A549 (cell line): ENCODE data around the gene MED12. TPM values are rescaled to one million over a fixed set of nuclear protein-coding genes. Genes with fewer than 3 reads are reported as not detected.

Source experiments
- ATAC-seq, 2 experiments: fragments of 200-7000 bp in 1 of 2; fragments of >200 bp in 1 of 2; cut with Nextera tagmentation in 1 of 2; cut with Tn5 transposase in 1 of 2; 3 replicates each; pipeline versions ENCODE4 v1.8.0 to v1.9.1; 2018 to 2020; ENCODE audit warnings: mild to moderate bottlenecking in 1 of 2, moderate library complexity in 1 of 2
- CTCF ChIA-PET: fragments of 300-600 bp; sonication (Branson Sonifier 250); formaldehyde crosslinking; extraction: SDS; loops from one replicate; lab custom pipeline; 2021; ENCODE audit warnings: antibody characterized with exemption, inconsistent platforms; lab: Yijun Ruan, JAX
- POLR2A ChIA-PET: fragments of 350-600 bp; formaldehyde crosslinking; extraction: SDS; loops from one replicate; lab custom pipeline; 2021; ENCODE audit warnings: antibody characterized with exemption, inconsistent platforms; lab: Yijun Ruan, JAX
- DNase-seq, 2 experiments: peaks; one replicate each; pipeline versions ENCODE4 v3.0.0 to v3.0.0-alpha.2; 2011 to 2016; ENCODE audit warnings: low read depth in 1 of 2, low spot score in 1 of 2
- FAIRE-seq: peaks from 2 replicates; lab custom pipeline; 2011; peaks lifted over from hg19 to GRCh38; lab: Jason Lieb, UNC
- H3K27ac ChIP-seq, 2 experiments: fragments of >200 bp; sonication (Bioruptor Twin); formaldehyde crosslinking; 3 replicates each; pipeline ENCODE4 v1.5.1; 2016 to 2017
- H3K4me1 ChIP-seq: fragments of >200 bp; sonication (Bioruptor Twin); formaldehyde crosslinking; 3 replicates; pipeline ENCODE4 v1.6.1; 2016
- H3K4me2 ChIP-seq: fragments of >200 bp; sonication (Bioruptor Twin); formaldehyde crosslinking; 3 replicates; pipeline ENCODE4 v1.6.1; 2016
- H3K4me3 ChIP-seq: fragments of >200 bp; sonication (Bioruptor Twin); formaldehyde crosslinking; 3 replicates; pipeline ENCODE4 v1.5.1; 2016
- H3K9me3 ChIP-seq: fragments of >200 bp; sonication (Bioruptor Twin); formaldehyde crosslinking; 3 replicates; pipeline ENCODE4 v1.6.1; 2016
- CBX2 ChIP-seq: fragments of 200-600 bp; sonication (generic); IDR thresholded peaks from 2 replicates; pipeline ENCODE4 v1.6.1; 2016; ENCODE audit warnings: low read depth, mild to moderate bottlenecking, borderline replicate concordance
- CEBPB ChIP-seq, 2 experiments: fragments of >200 bp in 1 of 2; sonication (Bioruptor Twin) in 1 of 2; formaldehyde crosslinking in 1 of 2; IDR thresholded peaks; 2 replicates each; pipeline ENCODE4 v1.6.1; 2012 to 2016
- CHD2 ChIP-seq: fragments of 150-350 bp; IDR thresholded peaks from 2 replicates; pipeline ENCODE4 v1.6.1; 2014; ENCODE audit warnings: low read length; ENCODE audit not compliant: partially characterized antibody
- CHD4 ChIP-seq: fragments of 200-600 bp; sonication (generic); IDR thresholded peaks from 2 replicates; pipeline ENCODE4 v1.6.1; 2016; ENCODE audit warnings: antibody characterized with exemption, mild to moderate bottlenecking, borderline replicate concordance
- E2F6 ChIP-seq: IDR thresholded peaks from 2 replicates; pipeline ENCODE4 v1.6.1; 2012; ENCODE audit warnings: low read depth, borderline replicate concordance
- EP300 ChIP-seq, 2 experiments: fragments of >200 bp; sonication (Bioruptor Twin); formaldehyde crosslinking; IDR thresholded peaks; 2 replicates in 1 of 2; 3 replicates in 1 of 2; pipeline ENCODE4 v1.6.1; 2016 to 2017
- FOXS1 ChIP-seq: fragments of 250-450 bp; sonication (Bioruptor Pico); IDR thresholded peaks from 2 replicates; pipeline ENCODE4 v1.5.0; 2020; ENCODE audit warnings: mild to moderate bottlenecking, moderate library complexity
- GATA3 ChIP-seq: IDR thresholded peaks from 2 replicates; pipeline ENCODE4 v1.6.1; 2012; ENCODE audit warnings: borderline replicate concordance
- HDAC2 ChIP-seq: fragments of 200-600 bp; sonication (generic); IDR thresholded peaks from 2 replicates; pipeline ENCODE4 v1.6.1; 2016
- HES2 ChIP-seq: fragments of >200 bp; sonication (Bioruptor Twin); formaldehyde crosslinking; IDR thresholded peaks from 2 replicates; pipeline ENCODE4 v1.6.1; 2016
- HEYL ChIP-seq: fragments of 250-450 bp; sonication (Bioruptor Pico); IDR thresholded peaks from 2 replicates; pipeline ENCODE4 v1.8.0; 2021; ENCODE audit warnings: mild to moderate bottlenecking, moderate library complexity
- HMGXB4 ChIP-seq: fragments of 250-450 bp; sonication (Bioruptor Pico); IDR thresholded peaks from 2 replicates; pipeline ENCODE4 v1.5.0; 2021; ENCODE audit warnings: mild to moderate bottlenecking, moderate library complexity, borderline replicate concordance
- HOXA7 ChIP-seq: fragments of 250-450 bp; sonication (Bioruptor Pico); IDR thresholded peaks from 2 replicates; pipeline ENCODE4 v1.5.0; 2020; ENCODE audit warnings: mild to moderate bottlenecking, moderate library complexity
- HOXB13 ChIP-seq: fragments of 250-450 bp; sonication (Bioruptor Pico); IDR thresholded peaks from 2 replicates; pipeline ENCODE4 v1.5.0; 2020; ENCODE audit warnings: low read depth, mild to moderate bottlenecking, moderate library complexity
- HOXB5 ChIP-seq: fragments of 250-450 bp; sonication (Bioruptor Pico); IDR thresholded peaks from 2 replicates; pipeline ENCODE4 v1.5.0; 2020; ENCODE audit warnings: mild to moderate bottlenecking, moderate library complexity
- KDM1A ChIP-seq: fragments of 200-600 bp; sonication (generic); IDR thresholded peaks from 2 replicates; pipeline ENCODE4 v1.6.1; 2016; ENCODE audit warnings: low read depth, mild to moderate bottlenecking
- MAFK ChIP-seq: fragments of 450-650 bp; IDR thresholded peaks from 2 replicates; pipeline ENCODE4 v1.6.1; 2014; ENCODE audit not compliant: partially characterized antibody
- MAZ ChIP-seq: fragments of 150-350 bp; IDR thresholded peaks from 2 replicates; pipeline ENCODE4 v1.6.1; 2014; ENCODE audit warnings: antibody characterized with exemption, low read depth, low read length, borderline replicate concordance
- MYC ChIP-seq: IDR thresholded peaks from 2 replicates; pipeline ENCODE4 v1.6.1; 2012; ENCODE audit warnings: mild to moderate bottlenecking, inconsistent platforms, low read length, improper control_type of control experiment, borderline replicate concordance
- NFE2L2 ChIP-seq: fragments of 150-350 bp; conservative IDR thresholded peaks from 2 replicates; pipeline ENCODE4 v1.6.1; 2014; ENCODE audit warnings: low read length
- PBX3 ChIP-seq: IDR thresholded peaks from 2 replicates; pipeline ENCODE4 v1.6.1; 2012
- RARB ChIP-seq: fragments of 250-450 bp; sonication (Bioruptor Pico); IDR thresholded peaks from 2 replicates; pipeline ENCODE4 v1.8.0; 2021; ENCODE audit warnings: mild to moderate bottlenecking, moderate library complexity
- SREBF2 ChIP-seq: fragments of 450-650 bp; IDR thresholded peaks from 2 replicates; pipeline ENCODE4 v1.6.1; 2014; ENCODE audit warnings: mild to moderate bottlenecking, moderate library complexity
- ZC3H11A ChIP-seq: fragments of 450-650 bp; IDR thresholded peaks from 2 replicates; pipeline ENCODE4 v1.6.1; 2014; ENCODE audit warnings: antibody characterized with exemption, mild to moderate bottlenecking
- WGBS: methylation state at CpG from one replicate; pipeline ENCODE4 v1.1.6; 2017; ENCODE audit errors: missing lambda C conversion rate; 5-methylcytosine and 5-hydroxymethylcytosine counted together
- polyA plus RNA-seq, 4 experiments: library from polyadenylated mRNA; depleted of rRNA in 3 of 4; stranded (reverse); fragments of >200 nt; fragmentation: RNase III in 1 of 4; extraction: RNeasy Plus Mini Kit Qiagen cat#74134 plus additional on column Dnase treatment in 1 of 4; gene quantifications; 2 replicates in 3 of 4; 3 replicates in 1 of 4; pipeline ENCODE4 v1.2.3, GENCODE V29; 2011 to 2017
- TF ChIP-seq, protein P1 (sequence below): IDR thresholded peaks from 2 replicates; pipeline ENCODE4 v1.6.1; 2012
- TF ChIP-seq, protein P2 (sequence below): fragments of >200 bp; sonication (Bioruptor Twin); formaldehyde crosslinking; IDR thresholded peaks from 3 replicates; pipeline ENCODE4 v1.6.1; 2016

MED12 gene
- polyA plus RNA-seq, 2 of the 4 experiments (the other 2 are of a cell fraction): 12.6 to 13.5 TPM

DNA sequence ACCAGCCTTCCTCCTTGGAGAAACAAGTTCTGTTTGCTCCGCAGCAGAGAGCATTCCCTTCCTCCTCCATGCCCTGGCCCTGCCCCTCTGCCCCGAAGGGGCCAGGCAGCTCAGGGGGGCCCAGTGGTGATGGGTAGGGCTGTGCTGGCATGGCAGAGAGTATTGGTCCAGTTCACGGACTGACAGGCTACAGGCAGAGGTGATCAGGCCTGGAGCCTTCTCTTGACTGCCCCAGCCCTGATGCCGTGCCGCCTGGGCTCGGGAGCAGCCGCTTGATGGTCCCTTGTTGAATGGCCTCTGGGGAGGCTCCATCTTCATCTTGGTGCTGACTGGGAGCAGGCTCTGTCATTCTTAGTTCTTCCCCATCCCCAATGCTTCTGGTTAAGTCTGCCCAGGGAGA is 35.8 kb downstream of the MED12 start:
- WGBS: 100% methylated on average over 3 of the region's 7 CpGs
- ChIA-PET POLR2A (no interaction called here), CTCF (no interaction called here)
- FAIRE-seq (no peak), DNase-seq (no peak), ATAC-seq (peak in 1 of 2 experiments; percentile 31; a peak in 2 of 6 replicates)
- TF ChIP-seq E2F6 (no peak), RARB (CRISPR knock-in tag) (no peak), ZC3H11A (no peak), SREBF2 (no peak), MYC (no peak), MAZ (no peak), GATA3 (no peak), CBX2 (no peak), FOXS1 (no peak), MAFK (no peak), HDAC2 (no peak), KDM1A (no peak), HOXB13 (CRISPR knock-in tag) (no peak), CEBPB (IDR thresholded peaks at IDR 0.05) (no peak), NFE2L2 (no peak), HOXB5 (no peak), PBX3 (no peak)
- TF ChIP-seq, protein P1, sequence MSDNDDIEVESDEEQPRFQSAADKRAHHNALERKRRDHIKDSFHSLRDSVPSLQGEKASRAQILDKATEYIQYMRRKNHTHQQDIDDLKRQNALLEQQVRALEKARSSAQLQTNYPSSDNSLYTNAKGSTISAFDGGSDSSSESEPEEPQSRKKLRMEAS: no peak
- TF ChIP-seq, protein P2, sequence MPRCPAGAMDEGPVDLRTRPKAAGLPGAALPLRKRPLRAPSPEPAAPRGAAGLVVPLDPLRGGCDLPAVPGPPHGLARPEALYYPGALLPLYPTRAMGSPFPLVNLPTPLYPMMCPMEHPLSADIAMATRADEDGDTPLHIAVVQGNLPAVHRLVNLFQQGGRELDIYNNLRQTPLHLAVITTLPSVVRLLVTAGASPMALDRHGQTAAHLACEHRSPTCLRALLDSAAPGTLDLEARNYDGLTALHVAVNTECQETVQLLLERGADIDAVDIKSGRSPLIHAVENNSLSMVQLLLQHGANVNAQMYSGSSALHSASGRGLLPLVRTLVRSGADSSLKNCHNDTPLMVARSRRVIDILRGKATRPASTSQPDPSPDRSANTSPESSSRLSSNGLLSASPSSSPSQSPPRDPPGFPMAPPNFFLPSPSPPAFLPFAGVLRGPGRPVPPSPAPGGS: no peak
- no peak overlapping the region for H3K27ac ChIP-seq
- no peak overlapping the region for H3K4me2 ChIP-seq
- H3K4me3 ChIP-seq: no peak overlapping the region
- no peaks in the 10 kb centered on the region for H3K9me3 ChIP-seq
- no peaks in the 10 kb centered on the region for H3K4me1 ChIP-seq

- ChIA-PET POLR2A (no interaction called here), CTCF (no interaction called here)
- Histone ChIP-seq H3K4me1 (no peaks in the 10 kb centered on the region), H3K4me2 (no peak overlapping the region), H3K27ac (no peak overlapping the region), H3K9me3 (no peaks in the 10 kb centered on the region), H3K4me3 (no peak overlapping the region)
- DNase-seq (no peak), ATAC-seq (no peak)
- 0% methylated on average over 2 of the region's 3 CpGs for WGBS
- no peak for TF ChIP-seq HEYL
- no peak for TF ChIP-seq CEBPB (IDR thresholded peaks at IDR 0.05)
- no peak for TF ChIP-seq HOXA7 (CRISPR knock-in tag)
- no peak for TF ChIP-seq HOXB5
- TF ChIP-seq HES2: no peak
- TF ChIP-seq CHD4: no peak
- no peak for TF ChIP-seq HMGXB4
- no peak for TF ChIP-seq CHD2
- no peak for TF ChIP-seq HOXB13 (CRISPR knock-in tag)
- TF ChIP-seq MAZ: no peak
- TF ChIP-seq EP300 (IDR thresholded peaks at IDR 0.05): no peak
- TF ChIP-seq PBX3: no peak
- TF ChIP-seq, all 56 proteins: peak for 0
- FAIRE-seq: no peak
Measured at GRCh38 chrX:71154641-71155040, 36.2 kb downstream of the MED12 start.
